ENCODE data around the gene SETMAR.
"Not testable (repeated sequence)": the region's sequence is repeated elsewhere in the genome, so short reads cannot be mapped to it uniquely, and the experiment has no call there.

The SETMAR gene

GRCh38 chr3:4322635-4323034, 19.5 kb downstream of the SETMAR start:
- TF ChIP-seq CTCF (IDR thresholded peaks at IDR 0.05; ENCODE audit: insufficient read depth, low read length, missing control alignments), result no peak
- ChIA-PET POLR2A (no interaction called here), CTCF (interaction anchor here (0.9 to 1.0 kb wide), 2 partner anchors 10 to 311 kb away, joined by 3 to 4 read pairs; no protein-coding TSS in a partner anchor)
- peak; percentile 71 for DNase-seq (ENCODE audit: low read depth, low spot score)
- no peak overlapping the region for H3K4me3 ChIP-seq (ENCODE audit: low read depth, low read length)

- ChIA-PET POLR2A (no interaction called here), CTCF (interaction anchor here (1.0 to 1.5 kb wide), 3 partner anchors 9 to 310 kb away, joined by 3 to 6 read pairs (median 5); no protein-coding TSS in a partner anchor)
- H3K4me3 ChIP-seq (ENCODE audit: low read depth, low read length), result no peak overlapping the region
- TF ChIP-seq CTCF (IDR thresholded peaks at IDR 0.05; ENCODE audit: insufficient read depth, low read length, missing control alignments), result no peak
- no peak for DNase-seq (ENCODE audit: low read depth, low spot score)
Observed at GRCh38 chr3:4323246-4324027, 20.3 kb downstream of the SETMAR start.

GRCh38 chr3:4326868-4327267, 23.7 kb downstream of the SETMAR start:
- no peak for DNase-seq (ENCODE audit: low read depth, low spot score)

GRCh38 chr3:4329806-4330205, 26.6 kb downstream of the SETMAR start:
- CTCF ChIA-PET, result interaction anchor here (1.0 kb wide), 1 partner anchor 12 kb away, joined by 3 read pairs; no protein-coding TSS in a partner anchor
- DNase-seq (ENCODE audit: low read depth, low spot score); POLR2A ChIA-PET; H3K4me3 ChIP-seq (ENCODE audit: low read depth, low read length): not testable (repeated sequence)

More at GRCh38 chr3:4326868-4327267, 23.7 kb downstream of the SETMAR start:
- POLR2A ChIA-PET, result no interaction called here
- H3K4me3 ChIP-seq (ENCODE audit: low read depth, low read length), result no peak overlapping the region
- TF ChIP-seq CTCF (IDR thresholded peaks at IDR 0.05; ENCODE audit: insufficient read depth, low read length, missing control alignments), result no peak
- CTCF ChIA-PET, result interaction anchor here (1.4 to 1.8 kb wide), 2 partner anchors 25 to 307 kb away, joined by 5 to 6 read pairs; no protein-coding TSS in a partner anchor

- TF ChIP-seq CTCF (IDR thresholded peaks at IDR 0.05; ENCODE audit: insufficient read depth, low read length, missing control alignments), result no peak
- no peak overlapping the region for H3K4me3 ChIP-seq (ENCODE audit: low read depth, low read length)
- DNase-seq (ENCODE audit: low read depth, low spot score), result no peak
- ChIA-PET POLR2A (no interaction called here), CTCF (no interaction called here)
Observed at GRCh38 chr3:4332111-4332510, 28.9 kb downstream of the SETMAR start.

- ChIA-PET POLR2A (no interaction called here), CTCF (interaction anchor here (1.1 kb wide), 1 partner anchor 301 kb away, joined by 4 read pairs; no protein-coding TSS in a partner anchor)
- no peak for DNase-seq (ENCODE audit: low read depth, low spot score)
- no peak for TF ChIP-seq CTCF (IDR thresholded peaks at IDR 0.05; ENCODE audit: insufficient read depth, low read length, missing control alignments)
- no peak overlapping the region for H3K4me3 ChIP-seq (ENCODE audit: low read depth, low read length)
Observed at GRCh38 chr3:4332574-4332973, 29.4 kb downstream of the SETMAR start.

Measured in AG04449 (cell line).